Suprapubic skin (tissue), 4 donors: ENCODE data around the gene RNU11. TPM values are rescaled to one million over a fixed set of nuclear protein-coding genes. Genes with fewer than 3 reads are reported as not detected.
A peak's percentile ranks its signal among the peaks of the same experiment; 100 is the strongest.
"Not testable (repeated sequence)": the region's sequence is repeated elsewhere in the genome, so short reads cannot be mapped to it uniquely, and the experiment has no call there.

Experiments
- DNase-seq, 2 donors: peaks; one replicate each; pipeline ENCODE4 v3.0.0-alpha.2; 2019; ENCODE audit warnings: low spot score in 2 of 2
- H3K27ac ChIP-seq: fragments of 200-600 bp; sonication (generic); one replicate; pipeline ENCODE4 v1.5.1; 2019
- H3K27me3 ChIP-seq: fragments of 200-600 bp; sonication (generic); one replicate; pipeline ENCODE4 v1.5.1; 2019
- H3K36me3 ChIP-seq: fragments of 200-600 bp; sonication (generic); one replicate; pipeline ENCODE4 v1.5.1; 2019
- H3K4me1 ChIP-seq: fragments of 200-600 bp; sonication (generic); one replicate; pipeline ENCODE4 v1.5.1; 2019
- H3K4me3 ChIP-seq: fragments of 200-600 bp; sonication (generic); one replicate; pipeline ENCODE4 v1.5.1; 2019; ENCODE audit warnings: mild to moderate bottlenecking
- H3K9me3 ChIP-seq: fragments of 200-600 bp; sonication (generic); one replicate; pipeline ENCODE4 v1.5.1; 2019
- EP300 ChIP-seq: sonication (generic); formaldehyde crosslinking; IDR thresholded peaks from one replicate; pipeline ENCODE4 v1.6.1; 2017; ENCODE audit warnings: antibody characterized with exemption
- POLR2A ChIP-seq, 2 donors: fragments of 450-650 bp; IDR thresholded peaks; one replicate each; pipeline ENCODE4 v1.6.1; 2017; ENCODE audit warnings: antibody characterized with exemption in 2 of 2, mild to moderate bottlenecking in 2 of 2, moderate library complexity in 2 of 2
- POLR2AphosphoS5 ChIP-seq, 3 donors: sonication (generic); formaldehyde crosslinking; IDR thresholded peaks; one replicate each; pipeline ENCODE4 v1.6.1; 2017; ENCODE audit warnings: antibody characterized with exemption in 3 of 3
- WGBS: methylation state at CpG from one replicate; pipeline ENCODE4 v1.1.5; 2018; 5-methylcytosine and 5-hydroxymethylcytosine counted together
- total RNA-seq, 4 donors: library from RNA; depleted of rRNA; stranded (reverse); fragments of >200 nt; gene quantifications; one replicate each; pipeline ENCODE4 v1.1.0, GENCODE V29; 2016
- TF ChIP-seq, protein P1 (sequence below), 2 donors: fragments of 200-600 bp in 1 of 2; fragments of 450-650 bp in 1 of 2; sonication (generic) in 1 of 2; IDR thresholded peaks; one replicate each; pipeline ENCODE4 v1.5.1; 2016 to 2019; ENCODE audit warnings: antibody characterized with exemption in 2 of 2, mild to moderate bottlenecking in 1 of 2, moderate library complexity in 1 of 2

Gene RNU11
- total RNA-seq, 4 donors from 2014 or later = not detected

GRCh38 chr1:28642056-28642846 is 6.1 kb upstream of the RNU11 start:
- Histone ChIP-seq H3K4me3 (peak overlapping the region; percentile 85), H3K36me3 (no peaks in the 10 kb centered on the region), H3K4me1 (peaks cover 39% of the 10 kb centered on the region), H3K27me3 (no peaks in the 10 kb centered on the region), H3K27ac (peak overlapping the region; percentile 94), H3K9me3 (no peaks in the 10 kb centered on the region)
- no peak for DNase-seq
- TF ChIP-seq POLR2A (IDR thresholded peaks at IDR 0.05) = no peak
- TF ChIP-seq EP300 = no peak
- TF ChIP-seq, protein P1, sequence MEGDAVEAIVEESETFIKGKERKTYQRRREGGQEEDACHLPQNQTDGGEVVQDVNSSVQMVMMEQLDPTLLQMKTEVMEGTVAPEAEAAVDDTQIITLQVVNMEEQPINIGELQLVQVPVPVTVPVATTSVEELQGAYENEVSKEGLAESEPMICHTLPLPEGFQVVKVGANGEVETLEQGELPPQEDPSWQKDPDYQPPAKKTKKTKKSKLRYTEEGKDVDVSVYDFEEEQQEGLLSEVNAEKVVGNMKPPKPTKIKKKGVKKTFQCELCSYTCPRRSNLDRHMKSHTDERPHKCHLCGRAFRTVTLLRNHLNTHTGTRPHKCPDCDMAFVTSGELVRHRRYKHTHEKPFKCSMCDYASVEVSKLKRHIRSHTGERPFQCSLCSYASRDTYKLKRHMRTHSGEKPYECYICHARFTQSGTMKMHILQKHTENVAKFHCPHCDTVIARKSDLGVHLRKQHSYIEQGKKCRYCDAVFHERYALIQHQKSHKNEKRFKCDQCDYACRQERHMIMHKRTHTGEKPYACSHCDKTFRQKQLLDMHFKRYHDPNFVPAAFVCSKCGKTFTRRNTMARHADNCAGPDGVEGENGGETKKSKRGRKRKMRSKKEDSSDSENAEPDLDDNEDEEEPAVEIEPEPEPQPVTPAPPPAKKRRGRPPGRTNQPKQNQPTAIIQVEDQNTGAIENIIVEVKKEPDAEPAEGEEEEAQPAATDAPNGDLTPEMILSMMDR (IDR thresholded peaks at IDR 0.05) = no peak
- no peak for TF ChIP-seq POLR2AphosphoS5 (IDR thresholded peaks at IDR 0.05)
- under 1% methylated on average over 26 of the region's 26 CpGs for WGBS

DNA sequence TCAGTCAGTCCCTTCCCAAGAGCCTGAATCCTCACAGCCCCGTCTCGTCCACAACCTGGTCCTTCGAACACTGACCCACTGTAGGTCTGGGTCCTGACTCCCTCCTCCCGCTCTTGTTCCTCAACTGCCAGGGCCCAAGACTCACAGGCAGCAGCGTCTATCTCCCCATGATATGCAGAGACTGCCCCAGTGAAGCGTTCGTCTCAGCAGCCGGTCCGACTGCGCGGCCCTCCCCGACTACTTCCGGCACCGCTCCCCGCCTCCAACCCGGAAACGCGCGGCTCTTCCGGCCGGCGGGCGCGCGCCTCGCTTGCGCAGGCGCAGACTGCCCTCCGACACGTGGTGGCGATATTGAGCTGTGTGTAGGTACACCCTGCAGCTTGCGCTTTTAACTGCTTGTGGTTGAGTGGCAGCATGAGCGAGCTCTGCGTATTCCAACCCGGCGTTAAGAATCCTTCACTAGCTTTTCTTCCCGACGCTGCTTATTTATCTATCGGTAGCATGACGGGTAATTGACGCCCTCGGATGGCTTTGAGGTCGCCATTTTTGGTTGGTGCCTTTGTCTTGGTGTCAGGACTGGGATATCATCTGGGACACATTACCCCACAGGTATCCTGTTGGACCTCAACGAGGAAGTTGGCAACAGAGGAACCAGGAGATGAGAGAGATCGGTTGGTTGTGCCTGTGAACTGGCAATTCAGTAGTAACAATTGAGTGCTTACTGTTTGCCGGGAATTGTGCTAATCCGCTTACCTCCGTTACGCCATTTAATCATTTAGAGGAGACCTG is 5.4 kb upstream of the RNU11 start, which contains the start of gene TAF12:
Gene TAF12 (minus strand): TSS at position 221 of the 789 bp plus-strand sequence. CDS start 20,986 bp downstream, outside the sequence.
- 0% methylated on average over 34 of the region's 49 CpGs for WGBS
- Histone ChIP-seq H3K36me3 (no peaks in the 10 kb centered on the region), H3K4me1 (peaks cover 46% of the 10 kb centered on the region), H3K27me3 (no peaks in the 10 kb centered on the region), H3K27ac (peak within 1 kb of the TSS; percentile 94), H3K9me3 (no peaks in the 10 kb centered on the region), H3K4me3 (peak within 1 kb of the TSS; percentile 85)
- DNase-seq = peak; percentile 90 to 93
- peak; percentile 90 to 98 for TF ChIP-seq POLR2A (IDR thresholded peaks at IDR 0.05)
- peak in 2 of 3 donors; percentile 77 to 93 for TF ChIP-seq POLR2AphosphoS5 (IDR thresholded peaks at IDR 0.05)
- TF ChIP-seq, protein P1 (IDR thresholded peaks at IDR 0.05) = peak in 1 of 2 donors; percentile 30
- TF ChIP-seq EP300 = peak; percentile 21

GRCh38 chr1:28644494-28644893 is 3.9 kb upstream of the RNU11 start:
- TF ChIP-seq EP300 (no peak), POLR2AphosphoS5 (IDR thresholded peaks at IDR 0.05) (no peak), POLR2A (IDR thresholded peaks at IDR 0.05) (no peak)
- TF ChIP-seq, protein P1 (IDR thresholded peaks at IDR 0.05) = no peak
- 94% methylated on average over 3 of the region's 3 CpGs for WGBS
- H3K4me3 ChIP-seq = no peak overlapping the region

DNA sequence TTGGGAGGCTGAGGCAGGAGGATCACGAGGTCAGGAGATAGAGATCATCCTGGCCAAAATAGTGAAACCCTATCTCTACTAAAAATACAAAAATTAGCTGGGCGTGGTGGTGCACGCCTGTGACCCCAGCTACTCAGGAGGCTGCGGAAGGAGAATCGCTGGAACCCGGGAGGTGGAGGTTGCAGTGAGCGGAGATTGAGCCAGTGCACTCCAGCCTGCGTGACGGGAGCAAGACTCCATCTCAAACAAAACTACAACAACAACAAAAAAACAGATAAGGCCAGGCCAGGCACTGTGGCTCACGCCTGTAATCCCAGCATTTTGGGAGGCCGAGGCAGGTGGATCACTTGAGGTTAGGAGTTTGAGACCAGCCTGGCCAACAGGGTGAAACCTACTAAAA is 3.0 kb upstream of the RNU11 start:
- H3K36me3 ChIP-seq, DNase-seq, H3K27ac ChIP-seq, H3K4me3 ChIP-seq, H3K27me3 ChIP-seq, H3K9me3 ChIP-seq: not testable (repeated sequence)
- peaks cover 54% of the 10 kb centered on the region for H3K4me1 ChIP-seq
- 94% methylated on average over 11 of the region's 11 CpGs for WGBS

More at GRCh38 chr1:28644494-28644893, 3.9 kb upstream of the RNU11 start:
- Histone ChIP-seq H3K9me3 (no peaks in the 10 kb centered on the region), H3K4me1 (peaks cover 55% of the 10 kb centered on the region), H3K36me3 (no peaks in the 10 kb centered on the region), H3K27me3 (no peaks in the 10 kb centered on the region), H3K27ac (peak overlapping the region; percentile 94)
- no peak for DNase-seq

DNA sequence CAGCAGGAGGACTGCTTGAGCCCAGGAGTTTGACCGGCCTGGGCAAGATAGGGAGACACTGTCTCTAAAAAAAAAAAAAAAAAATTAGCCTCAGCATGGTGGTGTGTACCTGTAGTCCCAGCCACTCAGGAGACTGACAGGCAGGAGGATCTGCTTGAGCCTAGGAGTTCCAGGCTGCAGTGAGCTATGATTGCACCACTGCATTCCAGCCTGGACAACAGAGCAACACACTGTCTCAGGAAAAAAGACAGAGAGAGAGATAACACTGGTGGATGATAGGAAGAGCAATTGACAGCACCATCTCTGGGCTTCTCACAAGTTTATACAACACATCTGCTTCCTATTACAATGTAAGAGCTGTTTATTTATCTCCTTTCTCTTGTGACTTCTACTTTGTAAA is 2.4 kb upstream of the RNU11 start:
- no peaks in the 10 kb centered on the region for H3K36me3 ChIP-seq
- no peak for DNase-seq
- H3K9me3 ChIP-seq = no peaks in the 10 kb centered on the region
- H3K4me1 ChIP-seq = peaks cover 48% of the 10 kb centered on the region
- no peak overlapping the region for H3K27ac ChIP-seq
- H3K4me3 ChIP-seq = no peak overlapping the region
- 100% methylated on average over 1 of the region's 1 CpG for WGBS
- no peaks in the 10 kb centered on the region for H3K27me3 ChIP-seq
- TF ChIP-seq POLR2A (IDR thresholded peaks at IDR 0.05) = no peak

DNA sequence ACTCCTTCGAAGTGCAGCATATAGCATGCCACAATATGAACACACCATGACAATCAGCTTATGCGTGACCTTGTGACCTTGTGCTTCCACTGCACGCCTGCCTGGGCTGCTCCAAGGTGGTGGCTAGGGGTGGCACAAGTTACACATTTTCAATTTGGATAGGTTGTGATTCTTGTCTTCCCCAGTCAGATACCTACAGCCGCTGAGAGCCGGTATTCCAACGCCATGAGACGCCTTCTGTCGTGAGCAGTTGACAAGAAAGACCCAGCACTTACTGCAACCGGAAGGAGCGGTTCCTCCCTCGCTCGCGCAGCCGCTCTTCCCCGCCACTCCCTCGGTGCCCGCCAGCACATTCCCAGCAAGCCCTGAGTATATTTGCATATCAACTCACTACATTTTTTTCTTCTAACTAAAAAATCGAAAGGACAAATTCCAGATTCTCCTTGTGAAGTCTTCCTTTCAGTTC is 359 bp upstream of the RNU11 start:
- Histone ChIP-seq H3K27ac (peak overlapping the region; percentile 94), H3K9me3 (no peaks in the 10 kb centered on the region), H3K27me3 (no peaks in the 10 kb centered on the region), H3K36me3 (no peaks in the 10 kb centered on the region), H3K4me3 (peak overlapping the region; percentile 48), H3K4me1 (peaks cover 36% of the 10 kb centered on the region)
- DNase-seq = peak; percentile 95 to 96
- WGBS = under 1% methylated on average over 18 of the region's 18 CpGs
- TF ChIP-seq EP300 = no peak
- TF ChIP-seq POLR2A (IDR thresholded peaks at IDR 0.05) = no peak
- TF ChIP-seq, protein P1 (IDR thresholded peaks at IDR 0.05) = no peak
- no peak for TF ChIP-seq POLR2AphosphoS5 (IDR thresholded peaks at IDR 0.05)

DNA sequence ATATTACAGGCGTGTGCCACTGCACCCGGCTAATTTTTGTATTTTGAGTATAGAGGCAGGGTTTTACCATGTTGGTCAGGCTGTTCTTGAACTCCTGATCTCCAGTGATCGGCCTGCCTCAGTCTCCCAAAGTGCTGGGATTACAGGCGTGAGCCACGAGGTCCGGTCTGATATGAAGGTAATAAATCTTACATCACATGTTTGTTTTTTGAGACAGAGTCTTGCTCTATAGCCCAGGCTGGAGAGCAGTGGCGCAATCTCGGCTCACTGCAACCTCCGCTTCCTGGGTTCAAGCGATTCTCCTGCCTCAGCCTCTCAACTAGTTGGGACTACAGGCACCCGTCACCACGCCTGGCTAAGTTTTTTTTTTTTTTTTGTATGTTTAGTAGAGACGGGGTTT is 4.7 kb downstream of the RNU11 start:
- 91% methylated on average over 13 of the region's 13 CpGs for WGBS
- not testable (repeated sequence) for H3K4me3 ChIP-seq, H3K27ac ChIP-seq, H3K9me3 ChIP-seq, H3K27me3 ChIP-seq, DNase-seq, H3K36me3 ChIP-seq
- peaks cover 10% of the 10 kb centered on the region for H3K4me1 ChIP-seq

DNA sequence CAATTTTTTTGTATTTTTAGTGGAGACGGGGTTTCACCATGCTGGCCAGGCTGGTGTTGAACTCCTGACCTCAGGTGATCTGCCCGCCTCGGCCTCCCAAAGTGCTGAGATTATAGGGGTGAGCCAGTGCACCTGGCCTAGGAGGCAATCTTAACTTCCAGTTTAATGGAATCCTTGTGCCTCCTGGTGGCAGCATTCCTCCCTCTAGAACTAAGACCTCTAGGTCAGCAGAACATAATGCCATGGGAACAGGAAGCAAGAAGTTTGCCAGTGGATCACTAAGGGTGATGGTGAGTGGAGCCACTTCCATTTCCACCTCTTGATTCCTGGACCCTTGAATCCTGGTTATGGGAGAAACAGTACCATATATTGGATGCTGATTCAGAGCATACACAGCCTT is 5.5 kb downstream of the RNU11 start:
- H3K9me3 ChIP-seq = not testable (repeated sequence)

More for the DNA sequence above, 5.5 kb downstream of the RNU11 start:
- 57% methylated on average over 3 of the region's 3 CpGs for WGBS
- H3K4me3 ChIP-seq, DNase-seq, H3K36me3 ChIP-seq, H3K27ac ChIP-seq, H3K27me3 ChIP-seq, H3K4me1 ChIP-seq: not testable (repeated sequence)
